HepG2 (cell line): ENCODE results near the gene SLC25A46. TPM values are rescaled to one million over a fixed set of nuclear protein-coding genes. Genes with fewer than 3 reads are reported as not detected.

Experiments used
- ATAC-seq: fragments of 200-7000 bp; cut with Tn5 transposase; 3 replicates; pipeline ENCODE4 v1.9.1; 2020; ENCODE audit warnings: mild to moderate bottlenecking, moderate library complexity
- BruUV-seq: library from RNA; stranded (reverse); fragments of 400-500 nt; replicated peaks from 2 replicates; lab custom pipeline; 2021; lab: Mats Ljungman, UMichigan
- CTCF ChIA-PET: fragments of 300-600 bp; formaldehyde crosslinking; extraction: SDS; loops from one replicate; lab custom pipeline; 2021; ENCODE audit warnings: low total read pairs, inconsistent platforms, low intra/inter-chr PET ratio; lab: Yijun Ruan, JAX
- POLR2A ChIA-PET: fragments of 350-600 bp; sonication (Branson Sonifier 250); formaldehyde crosslinking; loops from one replicate; lab custom pipeline; 2020; ENCODE audit warnings: antibody characterized with exemption, inconsistent platforms; lab: Yijun Ruan, JAX
- DNase-seq: peaks from one replicate; pipeline ENCODE4 v3.0.0-alpha.2; 2015; ENCODE audit warnings: low spot score
- FAIRE-seq: peaks from 3 replicates; lab custom pipeline; 2011; peaks lifted over from hg19 to GRCh38; lab: Jason Lieb, UNC
- H2AFZ ChIP-seq: one replicate; pipeline ENCODE4 v1.6.1; 2011; ENCODE audit warnings: low read length, inconsistent platforms
- H3K27ac ChIP-seq: fragments of 300-600 bp; 3 replicates; pipeline ENCODE4 v1.8.0; 2011; ENCODE audit warnings: mixed run types, mild to moderate bottlenecking, mixed read lengths, low read length, inconsistent platforms; ENCODE audit not compliant: insufficient read depth; ENCODE audit errors: extremely low read length
- H3K27me3 ChIP-seq, 2 experiments: fragments of 200-600 bp in 1 of 2; 2 replicates in 1 of 2; 3 replicates in 1 of 2; pipeline versions ENCODE4 v1.6.0 to v1.8.0; 2011; ENCODE audit warnings: low read length in 2 of 2, mild to moderate bottlenecking in 2 of 2, moderate library complexity in 2 of 2, inconsistent platforms in 1 of 2; ENCODE audit not compliant: insufficient read depth in 2 of 2, control insufficient read depth in 1 of 2
- H3K36me3 ChIP-seq, 2 experiments: fragments of 200-600 bp in 1 of 2; replicated peaks in 1 of 2; 2 replicates in 1 of 2; 3 replicates in 1 of 2; pipeline versions ENCODE4 v1.5.1 to v1.8.0; 2011; ENCODE audit warnings: low read length in 2 of 2, inconsistent platforms in 1 of 2; ENCODE audit not compliant: insufficient read depth in 2 of 2, control insufficient read depth in 1 of 2
- H3K4me1 ChIP-seq: 2 replicates; pipeline ENCODE4 v1.5.1; 2012; ENCODE audit warnings: low read length, inconsistent platforms; ENCODE audit not compliant: insufficient read depth
- H3K4me2 ChIP-seq: 2 replicates; pipeline ENCODE4 v1.6.0; 2011; ENCODE audit warnings: low read depth, low read length, inconsistent platforms
- H3K4me3 ChIP-seq, 3 experiments: fragments of 200-600 bp in 1 of 3; sonication (generic), shearing (Covaris generic) in 1 of 3; replicated peaks in 1 of 3; 2 replicates each; pipeline ENCODE4 v1.5.1; 2011 to 2016; ENCODE audit warnings: low read length in 3 of 3, inconsistent platforms in 2 of 3, low read depth in 2 of 3, mild to moderate bottlenecking in 2 of 3, control low read depth in 1 of 3, mixed read lengths in 1 of 3; ENCODE audit not compliant: insufficient read depth in 1 of 3
- H3K79me2 ChIP-seq: one replicate; pipeline ENCODE4 v1.6.1; 2011; ENCODE audit warnings: low read length, inconsistent platforms; ENCODE audit not compliant: insufficient read depth
- H3K9ac ChIP-seq: 2 replicates; pipeline ENCODE4 v1.6.0; 2011; ENCODE audit warnings: mild to moderate bottlenecking, low read depth, low read length, inconsistent platforms; ENCODE audit not compliant: insufficient read depth
- H3K9me3 ChIP-seq: 2 replicates; pipeline ENCODE4 v1.5.1; 2012; ENCODE audit warnings: mild to moderate bottlenecking, low read length
- H4K20me1 ChIP-seq: 2 replicates; pipeline ENCODE4 v1.6.0; 2011; ENCODE audit warnings: inconsistent platforms, mild to moderate bottlenecking, low read length, moderate library complexity; ENCODE audit not compliant: insufficient read depth
- AKNA ChIP-seq: sonication (generic); formaldehyde crosslinking; IDR thresholded peaks from 2 replicates; pipeline ENCODE4 v1.4.0; 2020; ENCODE audit warnings: missing genetic modification reagents, borderline replicate concordance
- CBX1 ChIP-seq: IDR thresholded peaks from one replicate; pipeline ENCODE4 v1.6.1; 2016; ENCODE audit warnings: antibody characterized with exemption, low read depth
- EZH2 ChIP-seq: conservative IDR thresholded peaks from 2 replicates; pipeline ENCODE4 v1.6.1; 2012; ENCODE audit warnings: mild to moderate bottlenecking, low read depth, low read length, moderate library complexity
- KDM5A ChIP-seq: fragments of 200-600 bp; sonication (generic); IDR thresholded peaks from 2 replicates; pipeline ENCODE4 v1.7.0; 2018; ENCODE audit warnings: antibody characterized with exemption, mild to moderate bottlenecking, low read length, borderline replicate concordance
- PPARG ChIP-seq: conservative IDR thresholded peaks from 2 replicates; pipeline ENCODE4 v1.6.1; 2016; ENCODE audit warnings: missing biosample characterization, missing genetic modification reagents
- REXO4 ChIP-seq: sonication (generic); formaldehyde crosslinking; IDR thresholded peaks from 2 replicates; pipeline ENCODE4 v1.8.0; 2022; ENCODE audit warnings: missing genetic modification reagents, mild to moderate bottlenecking, borderline replicate concordance
- SETDB1 ChIP-seq: sonication (generic); formaldehyde crosslinking; IDR thresholded peaks from 2 replicates; pipeline ENCODE4 v1.5.1; 2020; ENCODE audit warnings: missing genetic modification reagents, mild to moderate bottlenecking, borderline replicate concordance
- SKI ChIP-seq: fragments of 450-650 bp; IDR thresholded peaks from one replicate; pipeline ENCODE4 v1.6.1; 2018; ENCODE audit warnings: mild to moderate bottlenecking; ENCODE audit not compliant: partially characterized antibody
- SOX6 ChIP-seq, 2 experiments: fragments of 450-650 bp in 1 of 2; sonication (generic) in 1 of 2; formaldehyde crosslinking in 1 of 2; IDR thresholded peaks; 2 replicates each; pipeline versions ENCODE4 v1.4.0 to v1.6.1; 2017 to 2020; ENCODE audit warnings: antibody characterized with exemption in 1 of 2, mild to moderate bottlenecking in 1 of 2, missing genetic modification reagents in 1 of 2
- ZNF660 ChIP-seq: sonication (generic); formaldehyde crosslinking; IDR thresholded peaks from 2 replicates; pipeline ENCODE4 v1.5.1; 2020; ENCODE audit warnings: mild to moderate bottlenecking, low read depth, missing genetic modification reagents, borderline replicate concordance
- ZNF7 ChIP-seq: IDR thresholded peaks from 2 replicates; pipeline ENCODE4 v1.6.1; 2016; ENCODE audit warnings: missing biosample characterization, missing genetic modification reagents
- ZNF720 ChIP-seq: sonication (generic); formaldehyde crosslinking; IDR thresholded peaks from 2 replicates; pipeline ENCODE4 v1.4.0; 2020; ENCODE audit warnings: missing genetic modification reagents
- WGBS: methylation state at CpG from one replicate; pipeline ENCODE4 v1.1.6; 2017; ENCODE audit warnings: low lambda C conversion rate; 5-methylcytosine and 5-hydroxymethylcytosine counted together
- in situ Hi-C: cut with HindIII; loops from 2 replicates; pipeline ENCODE4 v1.10.0; 2017; ENCODE audit warnings: low pct_unique_long_range_greater_than_20kb; ENCODE audit not compliant: extremely low pct_ligation_motif_present
- intact Hi-C: fragments of 100-400 bp; cut with micrococcal nuclease; formaldehyde crosslinking; loops from one replicate; pipeline ENCODE4 v1.10.0; 2022; ENCODE audit not compliant: unreplicated experiment
- polyA plus RNA-seq, 8 experiments: library from polyadenylated mRNA; depleted of rRNA in 3 of 8; stranded (reverse) in 7 of 8; unstranded in 1 of 8; fragments of >200 nt; fragmentation: Illumina TruSeq in 4 of 8; extraction: Trizol in 4 of 8; gene quantifications; 2 replicates each; pipeline versions ENCODE4 v1.2.1 to v1.2.3, GENCODE V29; 2011 to 2016; ENCODE audit warnings: low read depth in 4 of 8, missing spikeins in 1 of 8, mixed read lengths in 1 of 8; ENCODE audit not compliant: insufficient read depth in 1 of 8
- total RNA-seq, 5 experiments: library from RNA; depleted of rRNA; stranded (reverse); fragments of >200 nt; fragmentation: Illumina TruSeq; extraction: Trizol; gene quantifications; 2 replicates each; pipeline ENCODE4 v1.2.3, GENCODE V29; 2016; ENCODE audit warnings: low read depth in 1 of 5
- TF ChIP-seq, protein P1 (sequence below): sonication (generic); formaldehyde crosslinking; IDR thresholded peaks from 2 replicates; pipeline ENCODE4 v1.5.0; 2020; ENCODE audit warnings: mild to moderate bottlenecking, missing genetic modification reagents, borderline replicate concordance
- TF ChIP-seq, protein P2 (sequence below): sonication (generic); formaldehyde crosslinking; IDR thresholded peaks from 2 replicates; pipeline ENCODE4 v1.4.0; 2020; ENCODE audit warnings: mild to moderate bottlenecking, low read depth, missing genetic modification reagents

The SLC25A46 gene
- total and polyA plus RNA-seq, 2 of the 13 experiments (the other 11 are each of a cell fraction or from before 2014, with no cell fraction given), result 14.2 to 34.6 TPM

DNA sequence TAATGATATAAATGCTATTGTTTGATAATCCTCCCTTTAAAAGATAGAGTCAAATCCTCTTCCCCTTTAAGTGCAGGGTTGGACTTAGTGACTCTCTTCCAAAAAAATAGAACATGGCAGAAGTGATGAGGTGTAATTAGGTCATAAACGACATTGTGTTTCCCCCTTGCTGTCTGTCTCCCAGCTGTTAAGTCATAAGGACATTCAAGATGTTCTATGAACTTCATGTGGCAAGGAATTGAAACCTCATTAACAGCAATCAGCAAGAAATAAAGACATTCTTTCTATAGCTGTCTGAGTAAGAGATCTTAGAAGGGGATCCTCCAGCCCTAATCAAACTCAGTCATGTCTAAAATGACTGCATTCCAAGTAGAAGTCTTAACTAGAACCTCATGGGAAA lies 3.3 kb upstream of the SLC25A46 start:
- Histone ChIP-seq H3K4me2 (no peak overlapping the region), H3K9ac (no peak overlapping the region), H2AFZ (no peak overlapping the region), H3K36me3 (no peaks in the 10 kb centered on the region), H3K27ac (no peak overlapping the region), H4K20me1 (no peaks in the 10 kb centered on the region), H3K4me3 (no peak overlapping the region), H3K4me1 (peaks cover 11% of the 10 kb centered on the region), H3K79me2 (peaks cover 2% of the 10 kb centered on the region), H3K27me3 (no peaks in the 10 kb centered on the region; a peak in 2 of 5 replicates), H3K9me3 (no peaks in the 10 kb centered on the region)
- ATAC-seq, result no peak
- no TSS peak for BruUV-seq
- in situ Hi-C loops, result no loop called here
- WGBS, result 0% methylated on average over 1 of the region's 1 CpG
- no peak for DNase-seq
- POLR2A ChIA-PET, result no interaction called here
- intact Hi-C loops, result loop anchor here (10.0 kb wide), 1 partner anchor 669 kb away; no protein-coding TSS in a partner anchor
- no peak for FAIRE-seq
- CTCF ChIA-PET, result no interaction called here
- no peak for TF ChIP-seq ZNF660
- TF ChIP-seq SKI, result no peak
- no peak for TF ChIP-seq AKNA (CRISPR knock-in tag)
- no peak for TF ChIP-seq ZNF720 (CRISPR knock-in tag)
- no peak for TF ChIP-seq KDM5A
- TF ChIP-seq SOX6 (IDR thresholded peaks at IDR 0.05), result no peak
- TF ChIP-seq SOX6 (CRISPR knock-in tag; IDR thresholded peaks at IDR 0.05), result no peak
- TF ChIP-seq REXO4 (CRISPR knock-in tag), result no peak
- TF ChIP-seq SETDB1 (CRISPR knock-in tag), result no peak
- TF ChIP-seq, protein P1, sequence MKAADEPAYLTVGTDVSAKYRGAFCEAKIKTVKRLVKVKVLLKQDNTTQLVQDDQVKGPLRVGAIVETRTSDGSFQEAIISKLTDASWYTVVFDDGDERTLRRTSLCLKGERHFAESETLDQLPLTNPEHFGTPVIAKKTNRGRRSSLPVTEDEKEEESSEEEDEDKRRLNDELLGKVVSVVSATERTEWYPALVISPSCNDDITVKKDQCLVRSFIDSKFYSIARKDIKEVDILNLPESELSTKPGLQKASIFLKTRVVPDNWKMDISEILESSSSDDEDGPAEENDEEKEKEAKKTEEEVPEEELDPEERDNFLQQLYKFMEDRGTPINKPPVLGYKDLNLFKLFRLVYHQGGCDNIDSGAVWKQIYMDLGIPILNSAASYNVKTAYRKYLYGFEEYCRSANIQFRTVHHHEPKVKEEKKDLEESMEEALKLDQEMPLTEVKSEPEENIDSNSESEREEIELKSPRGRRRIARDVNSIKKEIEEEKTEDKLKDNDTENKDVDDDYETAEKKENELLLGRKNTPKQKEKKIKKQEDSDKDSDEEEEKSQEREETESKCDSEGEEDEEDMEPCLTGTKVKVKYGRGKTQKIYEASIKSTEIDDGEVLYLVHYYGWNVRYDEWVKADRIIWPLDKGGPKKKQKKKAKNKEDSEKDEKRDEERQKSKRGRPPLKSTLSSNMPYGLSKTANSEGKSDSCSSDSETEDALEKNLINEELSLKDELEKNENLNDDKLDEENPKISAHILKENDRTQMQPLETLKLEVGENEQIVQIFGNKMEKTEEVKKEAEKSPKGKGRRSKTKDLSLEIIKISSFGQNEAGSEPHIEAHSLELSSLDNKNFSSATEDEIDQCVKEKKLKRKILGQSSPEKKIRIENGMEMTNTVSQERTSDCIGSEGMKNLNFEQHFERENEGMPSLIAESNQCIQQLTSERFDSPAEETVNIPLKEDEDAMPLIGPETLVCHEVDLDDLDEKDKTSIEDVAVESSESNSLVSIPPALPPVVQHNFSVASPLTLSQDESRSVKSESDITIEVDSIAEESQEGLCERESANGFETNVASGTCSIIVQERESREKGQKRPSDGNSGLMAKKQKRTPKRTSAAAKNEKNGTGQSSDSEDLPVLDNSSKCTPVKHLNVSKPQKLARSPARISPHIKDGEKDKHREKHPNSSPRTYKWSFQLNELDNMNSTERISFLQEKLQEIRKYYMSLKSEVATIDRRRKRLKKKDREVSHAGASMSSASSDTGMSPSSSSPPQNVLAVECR (CRISPR knock-in tag), result no peak
- TF ChIP-seq ZNF7 (CRISPR knock-in tag), result no peak
- TF ChIP-seq PPARG (CRISPR knock-in tag), result no peak
- TF ChIP-seq EZH2, result no peak
- no peak for TF ChIP-seq CBX1
- TF ChIP-seq, protein P2, sequence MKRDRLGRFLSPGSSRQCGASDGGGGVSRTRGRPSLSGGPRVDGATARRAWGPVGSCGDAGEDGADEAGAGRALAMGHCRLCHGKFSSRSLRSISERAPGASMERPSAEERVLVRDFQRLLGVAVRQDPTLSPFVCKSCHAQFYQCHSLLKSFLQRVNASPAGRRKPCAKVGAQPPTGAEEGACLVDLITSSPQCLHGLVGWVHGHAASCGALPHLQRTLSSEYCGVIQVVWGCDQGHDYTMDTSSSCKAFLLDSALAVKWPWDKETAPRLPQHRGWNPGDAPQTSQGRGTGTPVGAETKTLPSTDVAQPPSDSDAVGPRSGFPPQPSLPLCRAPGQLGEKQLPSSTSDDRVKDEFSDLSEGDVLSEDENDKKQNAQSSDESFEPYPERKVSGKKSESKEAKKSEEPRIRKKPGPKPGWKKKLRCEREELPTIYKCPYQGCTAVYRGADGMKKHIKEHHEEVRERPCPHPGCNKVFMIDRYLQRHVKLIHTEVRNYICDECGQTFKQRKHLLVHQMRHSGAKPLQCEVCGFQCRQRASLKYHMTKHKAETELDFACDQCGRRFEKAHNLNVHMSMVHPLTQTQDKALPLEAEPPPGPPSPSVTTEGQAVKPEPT (CRISPR knock-in tag), result no peak
